Loucy (cell line): ENCODE data around the gene NCOA7.

Source experiments
- EZH2phosphoT487 ChIP-seq: fragments of 200-600 bp; IDR thresholded peaks from 2 replicates; pipeline ENCODE4 v1.6.1; 2018; ENCODE audit warnings: antibody characterized with exemption, mild to moderate bottlenecking, moderate library complexity, borderline replicate concordance
- TF ChIP-seq, protein P1 (sequence below): fragments of 200-600 bp; sonication (generic); conservative IDR thresholded peaks from 2 replicates; pipeline ENCODE4 v1.5.1; 2014; ENCODE audit warnings: mild to moderate bottlenecking, antibody characterized with exemption, low read length

DNA sequence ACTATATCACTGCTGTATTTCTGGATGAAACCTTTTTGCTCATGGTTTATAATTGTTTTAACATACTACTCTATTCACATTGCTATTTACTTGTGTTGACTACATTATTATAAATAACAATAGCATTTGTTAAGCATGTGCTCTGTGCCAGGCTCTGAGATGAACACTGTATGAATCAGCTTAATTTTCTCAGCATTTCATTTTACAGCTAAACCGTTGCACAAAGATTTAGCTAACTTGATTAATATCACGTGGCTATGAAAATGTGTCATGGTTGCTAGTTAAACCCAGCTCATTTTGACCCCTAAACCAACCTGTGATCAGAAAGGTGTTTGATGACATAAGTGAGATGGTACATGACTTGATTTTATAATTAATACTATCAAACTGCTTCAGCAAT lies 77.5 kb downstream of the NCOA7 start:
- TF ChIP-seq, protein P1, sequence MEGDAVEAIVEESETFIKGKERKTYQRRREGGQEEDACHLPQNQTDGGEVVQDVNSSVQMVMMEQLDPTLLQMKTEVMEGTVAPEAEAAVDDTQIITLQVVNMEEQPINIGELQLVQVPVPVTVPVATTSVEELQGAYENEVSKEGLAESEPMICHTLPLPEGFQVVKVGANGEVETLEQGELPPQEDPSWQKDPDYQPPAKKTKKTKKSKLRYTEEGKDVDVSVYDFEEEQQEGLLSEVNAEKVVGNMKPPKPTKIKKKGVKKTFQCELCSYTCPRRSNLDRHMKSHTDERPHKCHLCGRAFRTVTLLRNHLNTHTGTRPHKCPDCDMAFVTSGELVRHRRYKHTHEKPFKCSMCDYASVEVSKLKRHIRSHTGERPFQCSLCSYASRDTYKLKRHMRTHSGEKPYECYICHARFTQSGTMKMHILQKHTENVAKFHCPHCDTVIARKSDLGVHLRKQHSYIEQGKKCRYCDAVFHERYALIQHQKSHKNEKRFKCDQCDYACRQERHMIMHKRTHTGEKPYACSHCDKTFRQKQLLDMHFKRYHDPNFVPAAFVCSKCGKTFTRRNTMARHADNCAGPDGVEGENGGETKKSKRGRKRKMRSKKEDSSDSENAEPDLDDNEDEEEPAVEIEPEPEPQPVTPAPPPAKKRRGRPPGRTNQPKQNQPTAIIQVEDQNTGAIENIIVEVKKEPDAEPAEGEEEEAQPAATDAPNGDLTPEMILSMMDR = no peak
- TF ChIP-seq EZH2phosphoT487 = no peak
